Testis (tissue), 3 donors: ENCODE results near the gene ABHD12B. TPM values are rescaled to one million over a fixed set of nuclear protein-coding genes. Genes with fewer than 3 reads are reported as not detected.
"Not testable (repeated sequence)": the region's sequence is repeated elsewhere in the genome, so short reads cannot be mapped to it uniquely, and the experiment has no call there.

ENCODE experiments used
- DNase-seq: peaks from one replicate; pipeline ENCODE4 v3.0.0-alpha.2; 2019
- H3K27ac ChIP-seq, 2 donors: fragments of 200-600 bp; sonication (generic); one replicate each; pipeline ENCODE4 v1.5.1; 2019
- H3K27me3 ChIP-seq: fragments of 200-600 bp; sonication (generic); one replicate; pipeline ENCODE4 v1.5.1; 2019
- H3K36me3 ChIP-seq: fragments of 200-600 bp; sonication (generic); one replicate; pipeline ENCODE4 v1.5.1; 2017; ENCODE audit warnings: low read depth; ENCODE audit errors: missing control alignments
- H3K4me1 ChIP-seq: fragments of 200-600 bp; sonication (generic); one replicate; pipeline ENCODE4 v1.5.1; 2019
- H3K4me3 ChIP-seq, 2 donors: fragments of 200-600 bp; sonication (generic); one replicate each; pipeline ENCODE4 v1.5.1; 2017 to 2019
- H3K9me3 ChIP-seq: fragments of 200-600 bp; sonication (generic); one replicate; pipeline ENCODE4 v1.5.1; 2017
- POLR2A ChIP-seq: fragments of 450-650 bp; IDR thresholded peaks from one replicate; pipeline ENCODE4 v1.6.1; 2017; ENCODE audit warnings: antibody characterized with exemption, mild to moderate bottlenecking, moderate library complexity
- WGBS, 2 donors: methylation state at CpG; one replicate each; pipeline ENCODE4 v1.1.5; 2018; 5-methylcytosine and 5-hydroxymethylcytosine counted together
- intact Hi-C: fragments of 100-400 bp; cut with DNase I; formaldehyde crosslinking; loops from one replicate; pipeline ENCODE4 v1.15.1; 2023; ENCODE audit warnings: low total_unique reads
- polyA plus RNA-seq: library from polyadenylated mRNA; stranded (reverse); fragments of 350-450 nt; fragmentation: Illumina TruSeq; extraction: RNeasy Lipid Tissue Mini Kit (QIAGEN cat#74804); gene quantifications from one replicate; pipeline ENCODE4 v1.2.3, GENCODE V29; 2014; ENCODE audit warnings: low read depth, low replicate concordance; ENCODE audit not compliant: insufficient read depth
- total RNA-seq, 2 donors: library from RNA; depleted of rRNA; stranded (reverse); fragments of >200 nt; gene quantifications; one replicate each; pipeline ENCODE4 v1.2.3, GENCODE V29; 2016
- TF ChIP-seq, protein P1 (sequence below), 3 experiments: fragments of 450-650 bp in 2 of 3; fragments of 200-600 bp in 1 of 3; sonication (generic) in 1 of 3; IDR thresholded peaks; one replicate each; pipeline ENCODE4 v1.5.1; 2016 to 2019; ENCODE audit warnings: antibody characterized with exemption in 3 of 3, mild to moderate bottlenecking in 2 of 3, moderate library complexity in 1 of 3

The ABHD12B gene
- total and polyA plus RNA-seq, 3 donors from 2014 or later: 0.37 to 3.0 TPM; not detected in 1

DNA sequence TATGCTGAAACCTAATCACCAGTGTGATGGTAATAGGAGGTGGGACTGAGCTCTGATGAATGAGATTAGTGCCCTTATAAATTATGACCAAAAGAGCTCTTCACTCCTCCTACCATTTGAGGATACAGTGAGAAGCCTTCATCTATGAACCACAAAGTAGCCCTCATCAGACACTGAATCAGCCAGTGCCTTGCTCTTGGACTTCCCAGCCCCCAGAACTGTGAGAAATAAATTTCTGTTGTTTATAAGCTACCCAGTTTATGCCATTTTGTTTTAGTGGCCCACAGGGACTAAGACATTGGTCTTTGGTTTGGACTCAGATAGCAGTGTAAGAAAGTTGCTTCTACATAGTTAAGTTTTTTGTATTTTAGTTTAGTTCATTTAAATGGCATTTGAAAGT lies 32.9 kb downstream of the ABHD12B start:
- Histone ChIP-seq H3K9me3 (no peaks in the 10 kb centered on the region), H3K4me3 (no peak overlapping the region), H3K36me3 (no peaks in the 10 kb centered on the region), H3K27me3 (no peaks in the 10 kb centered on the region), H3K4me1 (no peaks in the 10 kb centered on the region), H3K27ac (no peak overlapping the region)
- intact Hi-C loops: no loop called here
- TF ChIP-seq, protein P1, sequence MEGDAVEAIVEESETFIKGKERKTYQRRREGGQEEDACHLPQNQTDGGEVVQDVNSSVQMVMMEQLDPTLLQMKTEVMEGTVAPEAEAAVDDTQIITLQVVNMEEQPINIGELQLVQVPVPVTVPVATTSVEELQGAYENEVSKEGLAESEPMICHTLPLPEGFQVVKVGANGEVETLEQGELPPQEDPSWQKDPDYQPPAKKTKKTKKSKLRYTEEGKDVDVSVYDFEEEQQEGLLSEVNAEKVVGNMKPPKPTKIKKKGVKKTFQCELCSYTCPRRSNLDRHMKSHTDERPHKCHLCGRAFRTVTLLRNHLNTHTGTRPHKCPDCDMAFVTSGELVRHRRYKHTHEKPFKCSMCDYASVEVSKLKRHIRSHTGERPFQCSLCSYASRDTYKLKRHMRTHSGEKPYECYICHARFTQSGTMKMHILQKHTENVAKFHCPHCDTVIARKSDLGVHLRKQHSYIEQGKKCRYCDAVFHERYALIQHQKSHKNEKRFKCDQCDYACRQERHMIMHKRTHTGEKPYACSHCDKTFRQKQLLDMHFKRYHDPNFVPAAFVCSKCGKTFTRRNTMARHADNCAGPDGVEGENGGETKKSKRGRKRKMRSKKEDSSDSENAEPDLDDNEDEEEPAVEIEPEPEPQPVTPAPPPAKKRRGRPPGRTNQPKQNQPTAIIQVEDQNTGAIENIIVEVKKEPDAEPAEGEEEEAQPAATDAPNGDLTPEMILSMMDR (IDR thresholded peaks at IDR 0.05): no peak
- no peak for TF ChIP-seq POLR2A
- DNase-seq: no peak

DNA sequence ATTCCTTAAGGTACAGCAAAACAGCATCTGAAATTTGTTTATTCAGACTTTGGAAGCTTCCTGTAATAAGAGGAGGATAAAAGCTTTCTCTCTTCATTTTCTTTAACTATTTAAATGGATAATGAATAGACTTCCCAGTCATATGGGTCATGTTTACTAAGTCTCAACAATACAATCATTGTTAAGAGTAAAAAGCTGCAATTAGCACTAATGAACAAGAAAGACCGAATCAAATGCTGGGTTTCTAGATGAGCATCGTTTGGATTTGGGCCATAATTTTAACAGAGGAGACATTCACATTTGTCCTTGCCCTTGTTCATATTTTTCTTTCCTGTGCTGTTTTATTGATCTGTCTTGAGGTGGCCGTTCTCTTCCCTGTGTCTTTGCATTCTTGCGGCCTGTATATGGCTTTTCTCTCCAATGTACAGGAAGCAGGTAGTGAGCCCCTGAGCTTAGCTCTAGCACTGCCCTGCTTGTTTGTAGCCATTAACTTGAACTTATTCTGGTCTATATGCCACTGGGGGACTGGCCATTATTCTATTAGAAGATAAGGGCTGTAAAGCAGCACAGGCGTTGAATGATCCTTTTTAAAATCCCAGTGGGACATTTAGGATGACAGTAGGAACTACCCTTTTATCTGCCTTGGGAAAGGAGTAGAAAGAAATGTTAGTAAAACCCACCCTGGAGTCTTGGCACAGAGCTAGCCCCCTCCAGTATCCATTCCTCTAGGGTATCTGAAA lies 34.6 kb downstream of the ABHD12B start:
- no peak for TF ChIP-seq POLR2A
- TF ChIP-seq, protein P1 (IDR thresholded peaks at IDR 0.05): no peak
- Histone ChIP-seq H3K9me3 (no peaks in the 10 kb centered on the region), H3K4me1 (no peaks in the 10 kb centered on the region), H3K27ac (no peak overlapping the region), H3K36me3 (no peaks in the 10 kb centered on the region), H3K4me3 (no peak overlapping the region), H3K27me3 (no peaks in the 10 kb centered on the region)
- intact Hi-C loops: no loop called here
- 62 to 75% methylated on average over 5 of the region's 5 CpGs for WGBS, 2 donors
- DNase-seq: no peak

DNA sequence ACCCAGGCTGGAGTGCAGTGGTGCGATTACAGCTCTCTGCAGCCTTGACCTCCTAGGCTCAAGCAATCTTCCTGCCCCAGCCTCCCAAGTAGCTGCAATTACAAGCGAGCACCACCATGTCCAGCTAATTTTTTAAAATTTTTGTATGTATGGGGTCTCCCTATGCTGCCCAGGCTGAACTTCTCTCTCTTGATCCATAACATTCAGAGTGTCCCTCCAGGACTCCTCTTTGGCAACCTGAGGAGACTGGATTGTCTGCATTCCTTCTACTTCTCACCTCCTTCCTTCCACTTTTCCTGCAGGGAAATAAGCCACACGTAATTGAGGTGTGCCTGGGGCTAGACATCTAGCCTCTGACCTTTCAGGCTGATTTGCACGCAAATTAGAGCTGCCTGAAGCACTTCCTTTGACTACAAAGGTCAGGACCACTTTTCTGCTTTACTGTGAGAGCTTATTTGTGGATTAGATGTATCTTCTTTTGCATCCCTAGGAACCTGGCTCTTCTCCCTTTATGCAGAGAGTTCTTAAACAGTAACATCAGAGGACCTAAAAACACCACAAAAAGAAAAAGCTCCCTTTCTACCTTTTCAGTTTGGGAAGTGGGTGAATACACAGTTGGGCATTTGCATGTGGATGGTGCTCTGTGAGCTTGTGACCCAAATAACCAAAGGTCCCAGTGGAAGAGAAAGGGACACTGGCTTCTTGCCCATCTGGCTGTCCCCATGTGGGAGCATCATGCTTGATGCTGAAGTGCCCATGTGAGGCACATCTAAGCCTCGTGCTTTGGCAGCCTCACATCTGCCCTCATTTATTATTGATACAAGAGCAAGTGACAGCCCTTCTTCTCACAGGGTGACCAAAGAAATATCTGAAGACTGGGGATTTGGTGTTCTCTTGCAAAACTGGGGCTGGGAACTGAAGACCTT lies 38.9 kb downstream of the ABHD12B start:
- 77 to 84% methylated on average over 5 of the region's 5 CpGs for WGBS, 2 donors
- TF ChIP-seq POLR2A: no peak
- TF ChIP-seq, protein P1 (IDR thresholded peaks at IDR 0.05): no peak
- no peaks in the 10 kb centered on the region for H3K36me3 ChIP-seq
- no peak for DNase-seq
- H3K27ac ChIP-seq: no peak overlapping the region
- H3K4me1 ChIP-seq: no peaks in the 10 kb centered on the region
- H3K9me3 ChIP-seq: no peaks in the 10 kb centered on the region
- H3K27me3 ChIP-seq: no peaks in the 10 kb centered on the region
- H3K4me3 ChIP-seq: no peak overlapping the region
- intact Hi-C loops: no loop called here

DNA sequence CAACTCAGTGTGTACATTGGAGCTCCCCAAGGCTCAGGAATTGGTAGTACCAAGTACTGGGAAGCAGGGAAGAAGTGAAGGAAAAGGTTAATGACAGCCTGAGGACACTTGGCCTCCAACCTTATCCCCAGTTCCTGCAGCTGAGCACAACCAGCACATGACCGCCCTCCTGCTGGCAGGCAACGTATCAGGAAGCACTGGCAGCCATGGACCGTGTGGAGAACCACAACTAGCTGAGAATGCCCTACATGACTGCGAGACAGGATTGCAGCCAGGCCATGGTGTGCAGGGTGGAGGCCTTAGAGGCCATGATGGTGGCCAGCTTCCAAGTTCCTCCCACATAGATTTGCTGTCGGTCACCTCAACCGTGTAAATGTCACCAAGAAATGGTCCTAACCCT lies 45.6 kb downstream of the ABHD12B start:
- no peaks in the 10 kb centered on the region for H3K4me1 ChIP-seq
- no peaks in the 10 kb centered on the region for H3K9me3 ChIP-seq
- no peaks in the 10 kb centered on the region for H3K27me3 ChIP-seq
- H3K4me3 ChIP-seq: no peak overlapping the region
- no peak for TF ChIP-seq POLR2A
- TF ChIP-seq, protein P1 (IDR thresholded peaks at IDR 0.05): no peak
- no peak overlapping the region for H3K27ac ChIP-seq
- 85 to 95% methylated on average over 3 to 6 of the region's 6 CpGs for WGBS, 2 donors
- H3K36me3 ChIP-seq: no peaks in the 10 kb centered on the region
- DNase-seq: no peak
- intact Hi-C loops: no loop called here

DNA sequence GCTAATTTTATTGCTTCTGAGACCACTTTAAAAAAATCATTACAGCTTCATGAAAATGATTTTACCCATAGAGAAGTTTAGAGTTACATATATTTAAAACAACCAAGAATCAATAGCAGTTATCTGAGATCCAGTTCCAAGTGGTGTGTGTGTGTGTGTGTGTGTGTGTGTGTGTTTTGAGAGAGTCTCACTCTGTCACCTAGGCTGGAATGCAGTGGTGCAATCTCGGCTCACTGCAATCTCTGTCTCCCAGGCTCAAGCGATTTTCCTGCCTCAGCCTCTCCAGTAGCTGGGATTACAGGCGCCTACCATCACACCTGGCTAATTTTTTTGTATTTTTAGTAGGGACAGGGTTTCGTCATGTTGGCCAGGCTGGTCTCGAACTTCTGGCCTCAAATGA lies 47.7 kb downstream of the ABHD12B start:
- H3K4me3 ChIP-seq, H3K4me1 ChIP-seq, H3K9me3 ChIP-seq, intact Hi-C loops, H3K27ac ChIP-seq, H3K36me3 ChIP-seq, DNase-seq, H3K27me3 ChIP-seq: not testable (repeated sequence)
- 87 to 88% methylated on average over 5 of the region's 5 CpGs for WGBS, 2 donors
